22Rv1 (cell line): ENCODE measurements around the gene TMED3.
A peak's percentile ranks its signal among the peaks of the same experiment; 100 is the strongest.

Source experiments
- H3K27ac ChIP-seq: fragments of 450-650 bp; 2 replicates; pipeline ENCODE4 v1.5.1; 2017
- CTCF ChIP-seq: fragments of 450-650 bp; IDR thresholded peaks from 2 replicates; pipeline ENCODE4 v1.5.1; 2017; ENCODE audit warnings: mild to moderate bottlenecking
- ZFX ChIP-seq: fragments of 450-650 bp; IDR thresholded peaks from 2 replicates; pipeline ENCODE4 v1.6.1; 2017; ENCODE audit warnings: antibody characterized with exemption, borderline replicate concordance

The TMED3 gene

GRCh38 chr15:79310985-79311900 is at the start of gene TMED3:
TSS of gene TMED3 (plus strand) at chr15:79311112. CDS start at chr15:79311250, 138 bp downstream.
- TF ChIP-seq CTCF (peak; percentile 48), ZFX (no peak)
- peak within 1 kb of the TSS; percentile 80 for H3K27ac ChIP-seq

GRCh38 chr15:79261836-79262235 is 49.1 kb upstream of the TMED3 start:
- no peak for TF ChIP-seq CTCF
- no peak for TF ChIP-seq ZFX
- no peak overlapping the region for H3K27ac ChIP-seq

DNA sequence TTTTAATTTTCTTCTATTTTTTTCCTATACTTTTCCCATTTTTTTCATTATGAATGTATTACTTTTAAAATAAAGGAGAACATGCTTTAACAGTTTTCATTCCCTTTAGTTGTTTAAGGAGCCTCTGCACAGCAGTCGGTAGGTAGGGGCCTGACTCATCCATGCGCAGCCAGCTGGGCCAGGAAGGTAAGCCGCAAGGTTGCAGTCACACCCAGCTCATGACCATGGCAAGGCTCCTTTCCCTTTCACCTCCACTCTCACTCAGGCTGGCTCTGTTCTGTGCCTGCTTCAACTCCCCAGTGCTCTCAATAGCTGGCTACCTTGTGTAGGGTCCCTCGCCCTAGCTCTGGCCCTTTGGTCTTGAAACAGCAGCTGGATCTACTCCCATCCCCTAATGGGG is 45.7 kb upstream of the TMED3 start:
- TF ChIP-seq CTCF: no peak
- no peak for TF ChIP-seq ZFX
- no peak overlapping the region for H3K27ac ChIP-seq

- no peak overlapping the region for H3K27ac ChIP-seq
- TF ChIP-seq ZFX: no peak
- no peak for TF ChIP-seq CTCF
Observed at GRCh38 chr15:79265987-79266579, 44.8 kb upstream of the TMED3 start.

DNA sequence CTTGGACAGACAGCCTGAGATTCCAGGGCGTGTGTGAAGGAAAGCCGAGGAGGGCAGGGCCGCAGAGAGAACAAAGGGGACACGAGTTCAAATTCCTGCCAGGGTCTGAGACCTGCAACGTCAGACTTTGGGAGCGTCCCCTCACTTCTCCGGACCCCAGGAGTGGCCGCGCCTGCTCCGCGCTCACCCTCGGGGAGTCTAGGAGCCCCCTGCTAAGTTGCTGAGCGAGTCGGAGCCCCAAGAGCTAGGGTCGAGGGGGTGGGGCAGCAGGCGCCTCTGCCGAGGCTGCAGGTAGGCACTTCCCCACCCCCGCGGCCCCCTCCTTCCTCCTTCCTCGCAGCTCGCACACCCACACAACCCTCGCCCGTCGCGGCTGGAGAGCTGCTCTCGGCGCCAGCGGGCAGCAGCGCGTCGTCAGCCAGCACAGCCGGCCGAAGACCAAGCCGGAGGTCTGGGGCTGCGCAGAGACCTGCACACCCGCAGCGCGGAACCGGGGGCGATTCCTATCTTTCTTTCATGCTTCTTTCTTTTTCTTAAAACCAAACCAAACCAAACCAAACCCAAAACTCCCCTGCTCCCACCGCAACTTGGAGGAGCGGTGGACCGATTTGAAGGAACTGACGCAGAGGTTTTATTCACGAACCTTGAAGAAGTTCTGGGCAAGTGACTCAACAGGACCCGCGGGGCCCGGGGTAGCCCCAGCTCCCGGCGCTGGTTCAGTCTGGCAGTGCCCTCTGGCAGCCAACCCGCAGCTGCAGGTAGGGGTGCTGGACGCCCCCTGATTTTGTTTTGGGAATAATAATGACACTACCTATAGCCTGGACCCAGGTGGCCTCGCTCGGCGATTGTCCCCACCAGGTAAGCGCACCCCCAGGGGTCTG is 28.3 kb upstream of the TMED3 start, which contains the start of gene ANKRD34C:
ANKRD34C (plus strand) TSS at position 352 of the 881 bp plus-strand sequence. CDS start 10,563 bp downstream, outside the sequence.
- no peak within 1 kb of the TSS for H3K27ac ChIP-seq
- TF ChIP-seq CTCF: no peak
- TF ChIP-seq ZFX: no peak

DNA sequence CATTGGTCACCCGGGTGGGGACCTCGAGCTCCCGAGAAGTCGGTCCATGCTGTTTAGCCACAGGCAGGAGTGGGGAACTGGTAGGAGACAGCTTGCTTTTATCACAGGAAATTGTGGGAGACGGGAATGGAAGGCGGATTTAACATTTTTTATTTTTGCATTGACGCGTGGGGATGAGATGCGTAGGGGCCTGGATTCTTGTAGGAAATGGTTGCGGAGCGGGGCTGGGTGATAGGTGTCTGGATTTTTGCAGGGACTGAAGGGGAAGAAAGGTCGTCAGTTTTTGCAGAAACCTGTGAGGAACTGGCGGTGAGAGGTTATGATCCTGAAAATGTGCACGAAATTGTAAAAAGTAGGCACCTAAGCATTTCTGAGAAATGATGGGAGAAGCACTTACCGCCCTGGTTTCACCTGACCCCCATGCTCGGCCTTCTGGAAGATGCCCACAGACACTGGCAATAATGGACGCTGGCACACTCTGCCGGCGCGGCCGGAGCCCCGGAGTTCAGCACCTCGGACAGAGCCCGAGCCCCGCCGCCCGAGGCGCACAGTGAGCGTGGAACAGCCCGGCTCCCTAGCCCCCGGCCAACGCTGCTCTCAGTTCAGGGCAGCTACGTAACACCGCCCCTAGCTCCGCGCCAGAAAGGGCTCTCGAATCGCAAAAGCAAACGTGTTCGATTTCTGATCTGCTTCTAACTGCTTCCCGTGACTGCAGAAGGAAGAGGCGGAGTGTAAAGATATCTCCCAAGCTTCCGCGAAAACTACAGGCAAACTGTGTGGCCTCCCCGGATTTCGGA is 27.5 kb upstream of the TMED3 start:
- no peak for TF ChIP-seq CTCF
- no peak for TF ChIP-seq ZFX
- H3K27ac ChIP-seq: no peak overlapping the region
